ENCODE results near the gene NDUFS8. TPM values are rescaled to one million over a fixed set of nuclear protein-coding genes. Genes with fewer than 3 reads are reported as not detected.
A peak's percentile ranks its signal among the peaks of the same experiment; 100 is the strongest.

NDUFS8 gene
- total and polyA plus RNA-seq, 2 of the 13 experiments (the other 11 are each of a cell fraction or from before 2014, with no cell fraction given), result 96.7 to 158 TPM

DNA sequence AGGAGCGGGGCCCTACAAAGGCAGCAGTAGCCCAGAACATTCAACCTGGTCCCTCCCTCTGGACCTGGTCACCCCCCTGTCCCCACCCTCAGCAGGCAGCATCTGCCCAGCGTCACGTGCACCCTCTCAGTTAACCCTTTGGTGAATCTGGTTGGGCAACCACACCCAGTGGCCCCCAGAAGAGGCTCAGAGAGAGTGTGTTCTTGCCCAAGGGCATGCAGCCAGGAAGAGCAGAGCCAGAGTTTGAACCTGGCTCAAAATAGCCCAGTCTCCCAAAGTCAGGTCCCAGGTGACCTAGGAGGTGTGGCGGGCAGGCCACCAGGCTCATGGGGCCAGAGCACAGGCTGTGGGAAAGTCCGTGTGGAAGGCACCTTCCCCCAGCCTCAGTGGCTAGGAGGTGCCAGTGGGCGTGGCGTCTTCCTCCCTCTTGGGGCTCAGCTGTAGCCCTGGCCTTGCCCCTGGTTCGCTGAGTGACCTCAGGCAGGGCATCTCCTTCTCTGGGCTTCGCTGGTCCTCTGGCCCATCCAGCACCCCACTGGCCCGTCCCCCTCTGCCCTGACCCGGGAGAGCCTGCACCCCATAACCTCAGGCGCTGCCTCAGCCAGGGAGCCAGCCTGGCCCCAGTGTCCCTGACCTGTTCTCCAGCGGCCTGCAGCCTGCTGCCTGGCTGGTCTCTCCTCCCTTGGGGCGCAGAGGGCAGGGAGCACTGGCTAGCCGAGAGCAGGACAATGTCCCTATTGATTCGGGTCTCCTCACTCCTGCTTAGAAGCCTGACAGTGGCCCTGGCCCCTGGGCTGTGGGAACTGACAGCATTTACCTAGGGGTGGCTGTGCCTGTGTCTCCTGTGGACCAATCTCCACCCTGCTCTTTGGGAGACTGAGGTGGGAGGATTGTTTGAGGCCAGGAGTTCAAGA lies 13.3 kb upstream of the NDUFS8 start (continued):
- TF ChIP-seq, protein P1, sequence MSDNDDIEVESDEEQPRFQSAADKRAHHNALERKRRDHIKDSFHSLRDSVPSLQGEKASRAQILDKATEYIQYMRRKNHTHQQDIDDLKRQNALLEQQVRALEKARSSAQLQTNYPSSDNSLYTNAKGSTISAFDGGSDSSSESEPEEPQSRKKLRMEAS (IDR thresholded peaks at IDR 0.05), result peak; percentile 56; the same call in 1 of the 2 replicates
- TF ChIP-seq ZNF772 (CRISPR knock-in tag; IDR thresholded peaks at IDR 0.05), result 0 out of 2 replicates have a peak, but pooled peaks have one; percentile 61
- TF ChIP-seq, protein P2, sequence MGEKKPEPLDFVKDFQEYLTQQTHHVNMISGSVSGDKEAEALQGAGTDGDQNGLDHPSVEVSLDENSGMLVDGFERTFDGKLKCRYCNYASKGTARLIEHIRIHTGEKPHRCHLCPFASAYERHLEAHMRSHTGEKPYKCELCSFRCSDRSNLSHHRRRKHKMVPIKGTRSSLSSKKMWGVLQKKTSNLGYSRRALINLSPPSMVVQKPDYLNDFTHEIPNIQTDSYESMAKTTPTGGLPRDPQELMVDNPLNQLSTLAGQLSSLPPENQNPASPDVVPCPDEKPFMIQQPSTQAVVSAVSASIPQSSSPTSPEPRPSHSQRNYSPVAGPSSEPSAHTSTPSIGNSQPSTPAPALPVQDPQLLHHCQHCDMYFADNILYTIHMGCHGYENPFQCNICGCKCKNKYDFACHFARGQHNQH (CRISPR knock-in tag; IDR thresholded peaks at IDR 0.05), result peak; percentile 70
- TF ChIP-seq ZNF235 (CRISPR knock-in tag; IDR thresholded peaks at IDR 0.05; ENCODE audit: borderline replicate concordance), result no peak; the same call in 1 of the 2 replicates
- TF ChIP-seq, protein P3, sequence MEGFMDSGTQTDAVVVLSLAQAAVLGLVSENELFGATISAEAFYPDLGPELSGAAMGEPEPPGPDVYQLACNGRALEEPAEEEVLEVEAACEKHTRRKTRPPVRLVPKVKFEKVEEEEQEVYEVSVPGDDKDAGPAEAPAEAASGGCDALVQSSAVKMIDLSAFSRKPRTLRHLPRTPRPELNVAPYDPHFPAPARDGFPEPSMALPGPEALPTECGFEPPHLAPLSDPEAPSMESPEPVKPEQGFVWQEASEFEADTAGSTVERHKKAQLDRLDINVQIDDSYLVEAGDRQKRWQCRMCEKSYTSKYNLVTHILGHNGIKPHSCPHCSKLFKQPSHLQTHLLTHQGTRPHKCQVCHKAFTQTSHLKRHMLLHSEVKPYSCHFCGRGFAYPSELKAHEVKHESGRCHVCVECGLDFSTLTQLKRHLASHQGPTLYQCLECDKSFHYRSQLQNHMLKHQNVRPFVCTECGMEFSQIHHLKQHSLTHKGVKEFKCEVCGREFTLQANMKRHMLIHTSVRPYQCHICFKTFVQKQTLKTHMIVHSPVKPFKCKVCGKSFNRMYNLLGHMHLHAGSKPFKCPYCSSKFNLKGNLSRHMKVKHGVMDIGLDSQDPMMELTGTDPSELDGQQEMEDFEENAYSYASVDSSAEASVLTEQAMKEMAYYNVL (CRISPR knock-in tag; IDR thresholded peaks at IDR 0.05; ENCODE audit: borderline replicate concordance), result no peak; the same call in 1 of the 2 replicates
- TF ChIP-seq MIXL1 (CRISPR knock-in tag; IDR thresholded peaks at IDR 0.05), result peak; percentile 44; the same call in 1 of the 2 replicates
- peak; percentile 97 for TF ChIP-seq PHF21A (CRISPR knock-in tag; IDR thresholded peaks at IDR 0.05)
- TF ChIP-seq, protein P4, sequence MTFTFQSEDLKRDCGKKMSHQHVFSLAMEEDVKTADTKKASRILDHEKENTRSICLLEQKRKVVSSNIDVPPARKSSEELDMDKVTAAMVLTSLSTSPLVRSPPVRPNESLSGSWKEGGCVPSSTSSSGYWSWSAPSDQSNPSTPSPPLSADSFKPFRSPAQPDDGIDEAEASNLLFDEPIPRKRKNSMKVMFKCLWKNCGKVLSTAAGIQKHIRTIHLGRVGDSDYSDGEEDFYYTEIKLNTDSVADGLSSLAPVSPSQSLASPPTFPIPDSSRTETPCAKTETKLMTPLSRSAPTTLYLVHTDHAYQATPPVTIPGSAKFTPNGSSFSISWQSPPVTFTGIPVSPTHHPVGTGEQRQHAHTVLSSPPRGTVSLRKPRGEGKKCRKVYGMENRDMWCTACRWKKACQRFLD (CRISPR knock-in tag; IDR thresholded peaks at IDR 0.05; ENCODE audit: borderline replicate concordance), result peak; percentile 37; the same call in 1 of the 2 replicates
- peak in 1 of 2 experiments; percentile 33; a peak in 1 of 4 replicates for TF ChIP-seq EP300 (IDR thresholded peaks at IDR 0.05; ENCODE audit: low read depth in 2 of 2, low read length in 2 of 2)
- TF ChIP-seq EP300 (CRISPR knock-in tag; IDR thresholded peaks at IDR 0.05; ENCODE audit: borderline replicate concordance), result no peak
- TF ChIP-seq ZNF124 (CRISPR knock-in tag; IDR thresholded peaks at IDR 0.05), result peak; percentile 71
- TF ChIP-seq FOXM1 (CRISPR knock-in tag; IDR thresholded peaks at IDR 0.05), result no peak
- TF ChIP-seq SRSF4 (IDR thresholded peaks at IDR 0.05; ENCODE audit: low read depth, low read length, poor library complexity, severe bottlenecking), result no peak
- TF ChIP-seq ZNF343 (CRISPR knock-in tag; IDR thresholded peaks at IDR 0.05), result peak; percentile 75; the same call in 1 of the 2 replicates
- no peak for TF ChIP-seq ZNF562 (CRISPR knock-in tag; IDR thresholded peaks at IDR 0.05; ENCODE audit: borderline replicate concordance)
- TF ChIP-seq, protein P5, sequence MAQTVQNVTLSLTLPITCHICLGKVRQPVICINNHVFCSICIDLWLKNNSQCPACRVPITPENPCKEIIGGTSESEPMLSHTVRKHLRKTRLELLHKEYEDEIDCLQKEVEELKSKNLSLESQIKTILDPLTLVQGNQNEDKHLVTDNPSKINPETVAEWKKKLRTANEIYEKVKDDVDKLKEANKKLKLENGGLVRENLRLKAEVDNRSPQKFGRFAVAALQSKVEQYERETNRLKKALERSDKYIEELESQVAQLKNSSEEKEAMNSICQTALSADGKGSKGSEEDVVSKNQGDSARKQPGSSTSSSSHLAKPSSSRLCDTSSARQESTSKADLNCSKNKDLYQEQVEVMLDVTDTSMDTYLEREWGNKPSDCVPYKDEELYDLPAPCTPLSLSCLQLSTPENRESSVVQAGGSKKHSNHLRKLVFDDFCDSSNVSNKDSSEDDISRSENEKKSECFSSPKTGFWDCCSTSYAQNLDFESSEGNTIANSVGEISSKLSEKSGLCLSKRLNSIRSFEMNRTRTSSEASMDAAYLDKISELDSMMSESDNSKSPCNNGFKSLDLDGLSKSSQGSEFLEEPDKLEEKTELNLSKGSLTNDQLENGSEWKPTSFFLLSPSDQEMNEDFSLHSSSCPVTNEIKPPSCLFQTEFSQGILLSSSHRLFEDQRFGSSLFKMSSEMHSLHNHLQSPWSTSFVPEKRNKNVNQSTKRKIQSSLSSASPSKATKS (CRISPR knock-in tag; IDR thresholded peaks at IDR 0.05), result no peak
- TF ChIP-seq, protein P6, sequence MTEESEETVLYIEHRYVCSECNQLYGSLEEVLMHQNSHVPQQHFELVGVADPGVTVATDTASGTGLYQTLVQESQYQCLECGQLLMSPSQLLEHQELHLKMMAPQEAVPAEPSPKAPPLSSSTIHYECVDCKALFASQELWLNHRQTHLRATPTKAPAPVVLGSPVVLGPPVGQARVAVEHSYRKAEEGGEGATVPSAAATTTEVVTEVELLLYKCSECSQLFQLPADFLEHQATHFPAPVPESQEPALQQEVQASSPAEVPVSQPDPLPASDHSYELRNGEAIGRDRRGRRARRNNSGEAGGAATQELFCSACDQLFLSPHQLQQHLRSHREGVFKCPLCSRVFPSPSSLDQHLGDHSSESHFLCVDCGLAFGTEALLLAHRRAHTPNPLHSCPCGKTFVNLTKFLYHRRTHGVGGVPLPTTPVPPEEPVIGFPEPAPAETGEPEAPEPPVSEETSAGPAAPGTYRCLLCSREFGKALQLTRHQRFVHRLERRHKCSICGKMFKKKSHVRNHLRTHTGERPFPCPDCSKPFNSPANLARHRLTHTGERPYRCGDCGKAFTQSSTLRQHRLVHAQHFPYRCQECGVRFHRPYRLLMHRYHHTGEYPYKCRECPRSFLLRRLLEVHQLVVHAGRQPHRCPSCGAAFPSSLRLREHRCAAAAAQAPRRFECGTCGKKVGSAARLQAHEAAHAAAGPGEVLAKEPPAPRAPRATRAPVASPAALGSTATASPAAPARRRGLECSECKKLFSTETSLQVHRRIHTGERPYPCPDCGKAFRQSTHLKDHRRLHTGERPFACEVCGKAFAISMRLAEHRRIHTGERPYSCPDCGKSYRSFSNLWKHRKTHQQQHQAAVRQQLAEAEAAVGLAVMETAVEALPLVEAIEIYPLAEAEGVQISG (CRISPR knock-in tag; IDR thresholded peaks at IDR 0.05), result peak; percentile 61
